ENCODE results near the gene AKR1C4. TPM values are rescaled to one million over a fixed set of nuclear protein-coding genes. Genes with fewer than 3 reads are reported as not detected.
"Not testable (repeated sequence)": the region's sequence is repeated elsewhere in the genome, so short reads cannot be mapped to it uniquely, and the experiment has no call there.

AKR1C4 gene
- total RNA-seq, 1 experiment from 2014 or later, result not detected

- H2BK12ac ChIP-seq (ENCODE audit: insufficient read length, low read depth, low read length), result no peak overlapping the region
- Mint-ChIP-seq H3K36me3 (ENCODE audit: insufficient read depth in 1 of 3, low read depth in 3 of 3) (peaks cover 0 to 7% (median 7%) of the 10 kb centered on the region in 3 experiments; a peak in 4 of 7 replicates), H3K4me1 (no peaks in the 10 kb centered on the region), H3K27me3 (ENCODE audit: low read depth) (peaks cover 3% of the 10 kb centered on the region), H3K4me3 (no peak overlapping the region), H3K9me3 (peaks cover 55 to 86% of the 10 kb centered on the region in 2 experiments), H3K27ac (no peak overlapping the region)
- H3K14ac ChIP-seq (ENCODE audit: insufficient read depth, low read length), result no peak overlapping the region
- no peaks in the 10 kb centered on the region for H3K79me1 ChIP-seq (ENCODE audit: insufficient read depth, low read depth, low read length, poor library complexity, severe bottlenecking)
- H3K23ac ChIP-seq (ENCODE audit: insufficient read length, low read depth, low read length), result no peak overlapping the region
- H3K9me3 ChIP-seq (ENCODE audit: control insufficient read depth, low read depth, low read length), result no peaks in the 10 kb centered on the region
- TF ChIP-seq CTCF (conservative IDR thresholded peaks at IDR 0.05), result no peak
- H3K9ac ChIP-seq (ENCODE audit: extremely low read depth, insufficient read length, low read length), result no peak overlapping the region
- H4K20me1 ChIP-seq (ENCODE audit: control insufficient read depth, insufficient read depth, insufficient read length), result no peaks in the 10 kb centered on the region
- no peak overlapping the region for H3K18ac ChIP-seq (ENCODE audit: insufficient read length, low read depth, low read length)
- no peaks in the 10 kb centered on the region for H3K4me1 ChIP-seq (ENCODE audit: insufficient read depth, low read length)
- H3K4me2 ChIP-seq (ENCODE audit: insufficient read depth, insufficient read length, low read length), result no peak overlapping the region
- no peak overlapping the region for H2BK20ac ChIP-seq (ENCODE audit: low read depth, low read length, poor library complexity, severe bottlenecking)
- H2AK5ac ChIP-seq (ENCODE audit: insufficient read length, low read length), result no peak overlapping the region
- no peaks in the 10 kb centered on the region for H3K23me2 ChIP-seq (ENCODE audit: insufficient read length, low read depth, low read length, poor library complexity, severe bottlenecking)
- no peak overlapping the region for H4K5ac ChIP-seq (ENCODE audit: insufficient read length, low read depth, low read length)
- H4K91ac ChIP-seq (ENCODE audit: insufficient read length, low read depth, low read length), result no peak overlapping the region
- DNase-seq, result no peak
- no peak overlapping the region for H3K27ac ChIP-seq (ENCODE audit: insufficient read length, low read depth, low read length)
- no peak overlapping the region for H3T11ph ChIP-seq (ENCODE audit: low read length)
- no peaks in the 10 kb centered on the region for H3K79me2 ChIP-seq (ENCODE audit: insufficient read depth, low read length)
- no peak overlapping the region for H2BK120ac ChIP-seq (ENCODE audit: low read depth, low read length, poor library complexity, severe bottlenecking)
- no peak overlapping the region for H4K8ac ChIP-seq (replicated peaks; ENCODE audit: insufficient read length, low read depth, low read length)
- H3K4ac ChIP-seq (ENCODE audit: low read depth, low read length), result no peak overlapping the region
- H3K56ac ChIP-seq (ENCODE audit: insufficient read length, low read depth, low read length), result no peak overlapping the region
- H2BK5ac ChIP-seq (ENCODE audit: insufficient read length, low read length), result no peak overlapping the region
- no peak overlapping the region for H2BK15ac ChIP-seq (ENCODE audit: low read depth, low read length)
- no CpG with 5 or more reads among the region's 6 CpGs for WGBS (ENCODE audit: extremely low coverage, insufficient read length, low lambda C conversion rate)
- H3K27me3 ChIP-seq (ENCODE audit: insufficient read depth, low read length), result no peaks in the 10 kb centered on the region
- H2AFZ ChIP-seq (ENCODE audit: low read length), result no peak overlapping the region
These were observed 37.6 kb downstream of the AKR1C4 start for GRCh38 chr10:5234106-5234860.

- not testable (repeated sequence) for H3K14ac ChIP-seq (ENCODE audit: insufficient read depth, low read length); H3K27ac Mint-ChIP-seq; H3K79me1 ChIP-seq (ENCODE audit: insufficient read depth, low read depth, low read length, poor library complexity, severe bottlenecking); H3K27ac ChIP-seq (ENCODE audit: insufficient read length, low read depth, low read length); H3K27me3 ChIP-seq (ENCODE audit: insufficient read depth, low read length); H4K20me1 ChIP-seq (ENCODE audit: control insufficient read depth, insufficient read depth, insufficient read length); H2AFZ ChIP-seq (ENCODE audit: low read length); H3K36me3 Mint-ChIP-seq (ENCODE audit: insufficient read depth in 1 of 3, low read depth in 3 of 3); H3K9ac ChIP-seq (ENCODE audit: extremely low read depth, insufficient read length, low read length); H4K8ac ChIP-seq (replicated peaks; ENCODE audit: insufficient read length, low read depth, low read length); H3K4me1 ChIP-seq (ENCODE audit: insufficient read depth, low read length); H4K91ac ChIP-seq (ENCODE audit: insufficient read length, low read depth, low read length); H3K4ac ChIP-seq (ENCODE audit: low read depth, low read length); H3K18ac ChIP-seq (ENCODE audit: insufficient read length, low read depth, low read length); H2BK120ac ChIP-seq (ENCODE audit: low read depth, low read length, poor library complexity, severe bottlenecking); H3K9me3 ChIP-seq (ENCODE audit: control insufficient read depth, low read depth, low read length); H3K56ac ChIP-seq (ENCODE audit: insufficient read length, low read depth, low read length); H2BK5ac ChIP-seq (ENCODE audit: insufficient read length, low read length); H2BK12ac ChIP-seq (ENCODE audit: insufficient read length, low read depth, low read length); H3K27me3 Mint-ChIP-seq (ENCODE audit: low read depth); H4K5ac ChIP-seq (ENCODE audit: insufficient read length, low read depth, low read length); H3K79me2 ChIP-seq (ENCODE audit: insufficient read depth, low read length); H2BK20ac ChIP-seq (ENCODE audit: low read depth, low read length, poor library complexity, severe bottlenecking); H3K23me2 ChIP-seq (ENCODE audit: insufficient read length, low read depth, low read length, poor library complexity, severe bottlenecking); H3K23ac ChIP-seq (ENCODE audit: insufficient read length, low read depth, low read length); H2AK5ac ChIP-seq (ENCODE audit: insufficient read length, low read length); H3T11ph ChIP-seq (ENCODE audit: low read length); H3K4me3 Mint-ChIP-seq; DNase-seq; H3K4me2 ChIP-seq (ENCODE audit: insufficient read depth, insufficient read length, low read length); H3K4me1 Mint-ChIP-seq; H2BK15ac ChIP-seq (ENCODE audit: low read depth, low read length)
- no CpG with 5 or more reads among the region's 2 CpGs for WGBS (ENCODE audit: extremely low coverage, insufficient read length, low lambda C conversion rate)
- H3K9me3 Mint-ChIP-seq, result peaks cover 70 to 88% of the 10 kb centered on the region in 2 experiments
These were observed 40.9 kb downstream of the AKR1C4 start for GRCh38 chr10:5237541-5237940.

Data from H9 (cell line).